K562 (cell line): Measurements from ENCODE around the gene TIAM1. TPM values are rescaled to one million over a fixed set of nuclear protein-coding genes. Genes with fewer than 3 reads are reported as not detected.

Source experiments
- ATAC-seq: fragments of 200-7000 bp; cut with Tn5 transposase; 3 replicates; pipeline ENCODE4 v1.9.1; 2020; ENCODE audit warnings: moderate library complexity
- BruUV-seq: library from RNA; stranded (reverse); fragments of 400-500 nt; replicated peaks from 2 replicates; lab custom pipeline; 2021; lab: Mats Ljungman, UMichigan
- CTCF ChIA-PET: fragments of 300-600 bp; formaldehyde crosslinking; extraction: SDS; loops from one replicate; lab custom pipeline; 2021; ENCODE audit warnings: low intra/inter-chr PET ratio; lab: Yijun Ruan, JAX
- POLR2A ChIA-PET: fragments of 300-600, 350-650 bp; sonication (Branson Sonifier 250); formaldehyde crosslinking; extraction: SDS; loops from one replicate; lab custom pipeline; 2021; ENCODE audit warnings: antibody characterized with exemption, inconsistent platforms; lab: Yijun Ruan, JAX
- DNase-seq, 4 experiments: peaks; one replicate each; pipeline versions ENCODE4 v3.0.0 to v3.0.0-alpha.2; 2011 to 2018; ENCODE audit warnings: low spot score in 3 of 4, mixed read lengths in 3 of 4; ENCODE audit errors: extremely low read depth in 1 of 4
- FAIRE-seq: peaks from 2 replicates; lab custom pipeline; 2011; peaks lifted over from hg19 to GRCh38; lab: Jason Lieb, UNC
- H2AFZ ChIP-seq: 2 replicates; pipeline ENCODE4 v1.6.0; 2011; ENCODE audit warnings: low read depth, low read length, control low read depth, inconsistent platforms
- H3K27ac ChIP-seq: fragments of 200-600 bp; 3 replicates; pipeline ENCODE4 v1.8.0; 2011; ENCODE audit warnings: low read depth, mild to moderate bottlenecking, control low read depth, inconsistent platforms, low read length, moderate library complexity, mixed read lengths; ENCODE audit errors: extremely low read depth
- H3K27me3 ChIP-seq, 2 experiments: fragments of 300-600 bp in 1 of 2; 2 replicates in 1 of 2; 3 replicates in 1 of 2; pipeline versions ENCODE4 v1.6.0 to v1.8.0; 2011; ENCODE audit warnings: inconsistent platforms in 2 of 2, low read length in 2 of 2, mild to moderate bottlenecking in 1 of 2, mixed read lengths in 1 of 2, moderate library complexity in 1 of 2; ENCODE audit not compliant: control insufficient read depth in 2 of 2, insufficient read depth in 2 of 2
- H3K36me3 ChIP-seq: fragments of 300-600 bp; 3 replicates; pipeline ENCODE4 v1.8.0; 2011; ENCODE audit warnings: mild to moderate bottlenecking, low read length, inconsistent platforms; ENCODE audit not compliant: control insufficient read depth, insufficient read depth
- H3K4me1 ChIP-seq, 2 experiments: fragments of 200-600 bp in 1 of 2; replicated peaks in 1 of 2; 2 replicates in 1 of 2; 3 replicates in 1 of 2; pipeline versions ENCODE4 v1.5.1 to v1.8.0; 2011; ENCODE audit warnings: inconsistent platforms in 2 of 2, low read length in 2 of 2, mild to moderate bottlenecking in 1 of 2, mixed read lengths in 1 of 2, moderate library complexity in 1 of 2; ENCODE audit not compliant: control insufficient read depth in 2 of 2, insufficient read depth in 2 of 2
- H3K4me2 ChIP-seq: 2 replicates; pipeline ENCODE4 v1.6.1; 2011; ENCODE audit warnings: low read length, control low read depth, inconsistent platforms, mixed read lengths; ENCODE audit not compliant: insufficient read depth
- H3K4me3 ChIP-seq: fragments of 200-600 bp; sonication (generic), shearing (Covaris generic); 2 replicates; pipeline ENCODE4 v1.5.1; 2016; ENCODE audit warnings: control low read depth, inconsistent platforms
- H3K79me2 ChIP-seq: fragments of 200-600 bp; 3 replicates; pipeline ENCODE4 v1.8.0; 2011; ENCODE audit warnings: low read length, inconsistent platforms; ENCODE audit not compliant: control insufficient read depth, insufficient read depth
- H3K9ac ChIP-seq, 2 experiments: 2 replicates each; pipeline versions ENCODE4 v1.6.0 to v1.6.1; 2011; ENCODE audit warnings: low read depth in 2 of 2, low read length in 2 of 2, control low read depth in 1 of 2, inconsistent platforms in 1 of 2, mild to moderate bottlenecking in 1 of 2, mixed read lengths in 1 of 2; ENCODE audit not compliant: insufficient read depth in 1 of 2
- H3K9me1 ChIP-seq: one replicate; pipeline ENCODE4 v1.6.0; 2011; ENCODE audit warnings: inconsistent platforms, mild to moderate bottlenecking, low read length, moderate library complexity; ENCODE audit not compliant: control insufficient read depth, insufficient read depth
- H3K9me3 ChIP-seq: replicated peaks from 2 replicates; pipeline ENCODE4 v1.5.1; 2011; ENCODE audit warnings: low read depth, low read length, inconsistent platforms; ENCODE audit not compliant: control insufficient read depth, insufficient read depth
- H4K20me1 ChIP-seq: replicated peaks from 2 replicates; pipeline ENCODE4 v1.6.1; 2011; ENCODE audit warnings: low read length, inconsistent platforms, mixed read lengths; ENCODE audit not compliant: control insufficient read depth, insufficient read depth
- EP400 ChIP-seq: fragments of 450-650 bp; IDR thresholded peaks from 2 replicates; pipeline ENCODE4 v1.6.1; 2017; ENCODE audit warnings: antibody characterized with exemption, mild to moderate bottlenecking, moderate library complexity
- ERF ChIP-seq: fragments of 450-650 bp; formaldehyde crosslinking; IDR thresholded peaks from 2 replicates; pipeline ENCODE4 v1.4.0; 2020; ENCODE audit warnings: mild to moderate bottlenecking, mixed read lengths
- KLF6 ChIP-seq: fragments of 250-450 bp; sonication (Bioruptor Pico); IDR thresholded peaks from 2 replicates; pipeline ENCODE4 v1.4.0; 2020; ENCODE audit warnings: mild to moderate bottlenecking, moderate library complexity, borderline replicate concordance
- PTTG1 ChIP-seq: fragments of 450-650 bp; IDR thresholded peaks from 2 replicates; pipeline ENCODE4 v1.6.1; 2016; ENCODE audit warnings: low read depth, mild to moderate bottlenecking, missing genetic modification characterization, missing compliant biosample characterization
- SRSF7 ChIP-seq: fragments of 200-400 bp; formaldehyde crosslinking; optimal IDR thresholded peaks from 2 replicates; pipeline ENCODE3; 2017; ENCODE audit warnings: mild to moderate bottlenecking, low read depth, low read length
- WGBS: fragments of 100-300 bp; shearing (Covaris generic); methylation state at CpG from one replicate; pipeline ENCODE4 v1.1.6; 2016; ENCODE audit warnings: low coverage, mixed read lengths; ENCODE audit not compliant: insufficient coverage; ENCODE audit errors: missing lambda C conversion rate; 5-methylcytosine and 5-hydroxymethylcytosine counted together
- in situ Hi-C: fragments of 300-500 bp; cut with MboI; formaldehyde crosslinking; loops from 4 replicates; pipeline ENCODE4 v1.15.0; 2018; ENCODE audit warnings: inconsistent platforms, mixed read lengths
- intact Hi-C: fragments of 100-400 bp; cut with micrococcal nuclease; formaldehyde crosslinking; loops from 2 replicates; pipeline ENCODE4 v1.14.2; 2022
- polyA plus RNA-seq, 8 experiments: library from polyadenylated mRNA; depleted of rRNA in 4 of 8; stranded (reverse) in 5 of 8; unstranded in 3 of 8; fragments of >200 nt; fragmentation: Nextera tagmentation in 2 of 8; fragmentation: Illumina TruSeq in 1 of 8; extraction: Ambion mirVana in 2 of 8; extraction: Trizol in 1 of 8; gene quantifications; 2 replicates each; pipeline versions ENCODE4 v1.2.1 to v1.2.3, GENCODE V29; 2011 to 2014; ENCODE audit warnings: inconsistent platforms in 1 of 8, missing spikeins in 1 of 8
- total RNA-seq, 7 experiments: library from RNA; depleted of rRNA in 6 of 7; stranded (reverse); fragments of >200 nt in 6 of 7; fragmentation: Illumina TruSeq in 2 of 7; extraction: Trizol in 2 of 7; gene quantifications; 2 replicates each; pipeline versions ENCODE4 v1.2.1 to v1.2.3, GENCODE V29; 2011 to 2021; ENCODE audit warnings: low replicate concordance in 1 of 7
- TF ChIP-seq, protein P1 (sequence below): sonication (generic); formaldehyde crosslinking; IDR thresholded peaks from 2 replicates; pipeline ENCODE4 v1.8.0; 2023; ENCODE audit warnings: missing genetic modification reagents, mild to moderate bottlenecking, borderline replicate concordance

Gene TIAM1
- total and polyA plus RNA-seq, 9 of the 15 experiments (the other 6 are each of a cell fraction or from before 2014, with no cell fraction given): 0.11 TPM; not detected in 8

DNA sequence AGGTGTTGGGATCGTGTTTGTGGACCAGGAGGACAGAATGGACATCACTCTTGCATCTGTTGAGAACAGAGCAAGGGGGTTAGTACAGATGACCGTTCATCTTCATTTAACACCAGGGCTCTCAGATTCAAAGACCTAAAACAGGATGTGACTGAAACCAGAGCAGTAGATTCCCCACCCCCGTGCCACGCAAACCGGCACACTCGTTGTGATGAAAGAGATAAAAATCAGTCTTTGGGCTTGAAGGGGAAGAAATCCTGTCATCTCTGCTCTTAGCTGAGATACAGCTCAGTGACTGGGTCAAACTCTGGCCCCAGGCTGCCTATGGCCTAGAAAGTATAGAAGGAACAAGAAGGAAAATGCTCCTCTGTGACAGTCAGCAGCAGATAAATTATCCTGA is 159.6 kb downstream of the TIAM1 start:
- no peak for DNase-seq

More for the DNA sequence above, 159.6 kb downstream of the TIAM1 start:
- Histone ChIP-seq H3K27ac (no peak overlapping the region), H3K9me3 (no peaks in the 10 kb centered on the region), H3K27me3 (peaks cover 0 to 8% of the 10 kb centered on the region in 2 experiments; a peak in 1 of 5 replicates), H4K20me1 (no peaks in the 10 kb centered on the region), H3K4me1 (no peaks in the 10 kb centered on the region), H3K36me3 (no peaks in the 10 kb centered on the region), H3K4me2 (no peak overlapping the region), H3K9ac (no peak overlapping the region), H3K79me2 (no peaks in the 10 kb centered on the region), H3K4me3 (no peak overlapping the region), H3K9me1 (no peaks in the 10 kb centered on the region), H2AFZ (no peak overlapping the region)
- ChIA-PET CTCF (no interaction called here), POLR2A (no interaction called here)
- ATAC-seq (no peak), FAIRE-seq (no peak)
- 2% methylated on average over 6 of the region's 6 CpGs for WGBS
- in situ Hi-C loops (loop anchor here (5.0 kb wide), 1 partner anchor 87 kb away; no protein-coding TSS in a partner anchor), intact Hi-C loops (no loop called here)
- TF ChIP-seq ERF (CRISPR knock-in tag): no peak
- no peak for TF ChIP-seq KLF6 (CRISPR knock-in tag)
- TF ChIP-seq, protein P1, sequence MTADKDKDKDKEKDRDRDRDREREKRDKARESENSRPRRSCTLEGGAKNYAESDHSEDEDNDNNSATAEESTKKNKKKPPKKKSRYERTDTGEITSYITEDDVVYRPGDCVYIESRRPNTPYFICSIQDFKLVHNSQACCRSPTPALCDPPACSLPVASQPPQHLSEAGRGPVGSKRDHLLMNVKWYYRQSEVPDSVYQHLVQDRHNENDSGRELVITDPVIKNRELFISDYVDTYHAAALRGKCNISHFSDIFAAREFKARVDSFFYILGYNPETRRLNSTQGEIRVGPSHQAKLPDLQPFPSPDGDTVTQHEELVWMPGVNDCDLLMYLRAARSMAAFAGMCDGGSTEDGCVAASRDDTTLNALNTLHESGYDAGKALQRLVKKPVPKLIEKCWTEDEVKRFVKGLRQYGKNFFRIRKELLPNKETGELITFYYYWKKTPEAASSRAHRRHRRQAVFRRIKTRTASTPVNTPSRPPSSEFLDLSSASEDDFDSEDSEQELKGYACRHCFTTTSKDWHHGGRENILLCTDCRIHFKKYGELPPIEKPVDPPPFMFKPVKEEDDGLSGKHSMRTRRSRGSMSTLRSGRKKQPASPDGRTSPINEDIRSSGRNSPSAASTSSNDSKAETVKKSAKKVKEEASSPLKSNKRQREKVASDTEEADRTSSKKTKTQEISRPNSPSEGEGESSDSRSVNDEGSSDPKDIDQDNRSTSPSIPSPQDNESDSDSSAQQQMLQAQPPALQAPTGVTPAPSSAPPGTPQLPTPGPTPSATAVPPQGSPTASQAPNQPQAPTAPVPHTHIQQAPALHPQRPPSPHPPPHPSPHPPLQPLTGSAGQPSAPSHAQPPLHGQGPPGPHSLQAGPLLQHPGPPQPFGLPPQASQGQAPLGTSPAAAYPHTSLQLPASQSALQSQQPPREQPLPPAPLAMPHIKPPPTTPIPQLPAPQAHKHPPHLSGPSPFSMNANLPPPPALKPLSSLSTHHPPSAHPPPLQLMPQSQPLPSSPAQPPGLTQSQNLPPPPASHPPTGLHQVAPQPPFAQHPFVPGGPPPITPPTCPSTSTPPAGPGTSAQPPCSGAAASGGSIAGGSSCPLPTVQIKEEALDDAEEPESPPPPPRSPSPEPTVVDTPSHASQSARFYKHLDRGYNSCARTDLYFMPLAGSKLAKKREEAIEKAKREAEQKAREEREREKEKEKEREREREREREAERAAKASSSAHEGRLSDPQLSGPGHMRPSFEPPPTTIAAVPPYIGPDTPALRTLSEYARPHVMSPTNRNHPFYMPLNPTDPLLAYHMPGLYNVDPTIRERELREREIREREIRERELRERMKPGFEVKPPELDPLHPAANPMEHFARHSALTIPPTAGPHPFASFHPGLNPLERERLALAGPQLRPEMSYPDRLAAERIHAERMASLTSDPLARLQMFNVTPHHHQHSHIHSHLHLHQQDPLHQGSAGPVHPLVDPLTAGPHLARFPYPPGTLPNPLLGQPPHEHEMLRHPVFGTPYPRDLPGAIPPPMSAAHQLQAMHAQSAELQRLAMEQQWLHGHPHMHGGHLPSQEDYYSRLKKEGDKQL (CRISPR knock-in tag): no peak
- TF ChIP-seq EP400: no peak
- no peak for TF ChIP-seq SRSF7
- TF ChIP-seq PTTG1: no peak
- BruUV-seq: no TSS peak
